HEK293 (cell line): ENCODE measurements around the gene C16orf78.

Experiments
- CTCF ChIA-PET: fragments of 350-600 bp; formaldehyde crosslinking; extraction: SDS; loops from one replicate; lab custom pipeline; 2021; ENCODE audit warnings: antibody characterized with exemption; lab: Yijun Ruan, JAX
- POLR2A ChIA-PET: fragments of 300-600 bp; formaldehyde crosslinking; extraction: SDS; loops from one replicate; lab custom pipeline; 2020; ENCODE audit warnings: antibody characterized with exemption, inconsistent platforms; lab: Yijun Ruan, JAX
- H3K27ac ChIP-seq: fragments of 200-500 bp; sonication (Bioruptor generic); 2 replicates; pipeline ENCODE4 v1.5.1; 2014; ENCODE audit warnings: low read depth, low read length, control low read depth, inconsistent platforms; ENCODE audit errors: extremely low read depth
- H3K36me3 ChIP-seq, 2 experiments: fragments of 200-500 bp in 1 of 2; sonication (Bioruptor generic) in 1 of 2; 1 replicate in 1 of 2; 2 replicates in 1 of 2; pipeline ENCODE4 v1.5.1; 2014 to 2017; ENCODE audit warnings: inconsistent platforms in 2 of 2, low read length in 2 of 2; ENCODE audit not compliant: control insufficient read depth in 2 of 2, insufficient read depth in 1 of 2
- H3K4me1 ChIP-seq: fragments of 200-500 bp; sonication (Bioruptor generic); 2 replicates; pipeline ENCODE4 v1.5.1; 2014; ENCODE audit warnings: mild to moderate bottlenecking, low read length, inconsistent platforms; ENCODE audit not compliant: control insufficient read depth, insufficient read depth
- H3K4me3 ChIP-seq: 2 replicates; pipeline ENCODE4 v1.5.1; 2011; ENCODE audit warnings: low read depth, mild to moderate bottlenecking, control low read depth, low read length, moderate library complexity
- H3K9me3 ChIP-seq: fragments of 200-500 bp; sonication (Bioruptor generic); 2 replicates; pipeline ENCODE4 v1.5.1; 2014; ENCODE audit warnings: low read depth, low read length, inconsistent platforms; ENCODE audit not compliant: control insufficient read depth, insufficient read depth
- HOXA7 ChIP-seq: sonication (generic); formaldehyde crosslinking; IDR thresholded peaks from 2 replicates; pipeline ENCODE4 v1.8.1; 2022; ENCODE audit warnings: missing genetic modification reagents, borderline replicate concordance
- MYNN ChIP-seq: fragments of 450-650 bp; formaldehyde crosslinking; IDR thresholded peaks from 2 replicates; pipeline ENCODE4 v1.5.1; 2016; ENCODE audit warnings: missing biosample characterization, missing genetic modification characterization, borderline replicate concordance
- SCRT2 ChIP-seq: fragments of 450-650 bp; formaldehyde crosslinking; IDR thresholded peaks from 2 replicates; pipeline ENCODE4 v1.5.1; 2016; ENCODE audit warnings: missing biosample characterization, missing genetic modification characterization
- YY1 ChIP-seq: fragments of 450-650 bp; formaldehyde crosslinking; IDR thresholded peaks from 2 replicates; pipeline ENCODE4 v1.5.1; 2018; ENCODE audit warnings: missing biosample characterization, missing genetic modification characterization
- ZBTB49 ChIP-seq: fragments of 450-650 bp; formaldehyde crosslinking; IDR thresholded peaks from 2 replicates; pipeline ENCODE4 v1.5.1; 2016; ENCODE audit warnings: missing biosample characterization, missing genetic modification characterization, low read depth
- ZBTB7A ChIP-seq: fragments of 450-650 bp; formaldehyde crosslinking; IDR thresholded peaks from 2 replicates; pipeline ENCODE4 v1.5.1; 2016; ENCODE audit warnings: low read depth, missing biosample characterization, missing genetic modification characterization
- ZIC2 ChIP-seq: fragments of 450-650 bp; formaldehyde crosslinking; IDR thresholded peaks from 2 replicates; pipeline ENCODE4 v1.5.1; 2016; ENCODE audit warnings: missing biosample characterization, missing genetic modification characterization
- ZNF155 ChIP-seq: fragments of 450-650 bp; formaldehyde crosslinking; IDR thresholded peaks from 2 replicates; pipeline ENCODE4 v1.5.1; 2016; ENCODE audit warnings: missing biosample characterization, missing genetic modification characterization
- ZNF302 ChIP-seq: fragments of 450-650 bp; formaldehyde crosslinking; IDR thresholded peaks from 2 replicates; pipeline ENCODE4 v1.5.1; 2016; ENCODE audit warnings: missing biosample characterization, missing genetic modification characterization, low read depth
- ZNF394 ChIP-seq: fragments of 450-650 bp; formaldehyde crosslinking; IDR thresholded peaks from 2 replicates; pipeline ENCODE4 v1.5.1; 2016; ENCODE audit warnings: missing biosample characterization, missing genetic modification characterization, mild to moderate bottlenecking, moderate library complexity, borderline replicate concordance
- ZNF514 ChIP-seq: fragments of 450-650 bp; formaldehyde crosslinking; IDR thresholded peaks from 2 replicates; pipeline ENCODE4 v1.5.1; 2016; ENCODE audit warnings: missing biosample characterization, missing genetic modification characterization
- ZNF596 ChIP-seq: fragments of 450-650 bp; IDR thresholded peaks from 2 replicates; pipeline ENCODE4 v1.5.0; 2018; ENCODE audit warnings: missing biosample characterization, mild to moderate bottlenecking, missing genetic modification characterization, moderate library complexity
- TF ChIP-seq, protein P1 (sequence below): fragments of 450-650 bp; formaldehyde crosslinking; IDR thresholded peaks from 2 replicates; pipeline ENCODE4 v1.5.1; 2016; ENCODE audit warnings: missing biosample characterization, missing genetic modification characterization
- TF ChIP-seq, protein P2 (sequence below): fragments of 450-650 bp; formaldehyde crosslinking; optimal IDR thresholded peaks from 2 replicates; pipeline ENCODE3; 2016; ENCODE audit warnings: missing biosample characterization, mild to moderate bottlenecking, missing genetic modification characterization
- TF ChIP-seq, protein P3 (sequence below): fragments of 450-650 bp; formaldehyde crosslinking; IDR thresholded peaks from 2 replicates; pipeline ENCODE4 v1.5.1; 2016; ENCODE audit warnings: missing biosample characterization, missing genetic modification characterization
- TF ChIP-seq, protein P4 (sequence below): fragments of 450-650 bp; formaldehyde crosslinking; IDR thresholded peaks from 2 replicates; pipeline ENCODE4 v1.5.1; 2016; ENCODE audit warnings: missing biosample characterization, missing genetic modification characterization

Gene C16orf78

DNA sequence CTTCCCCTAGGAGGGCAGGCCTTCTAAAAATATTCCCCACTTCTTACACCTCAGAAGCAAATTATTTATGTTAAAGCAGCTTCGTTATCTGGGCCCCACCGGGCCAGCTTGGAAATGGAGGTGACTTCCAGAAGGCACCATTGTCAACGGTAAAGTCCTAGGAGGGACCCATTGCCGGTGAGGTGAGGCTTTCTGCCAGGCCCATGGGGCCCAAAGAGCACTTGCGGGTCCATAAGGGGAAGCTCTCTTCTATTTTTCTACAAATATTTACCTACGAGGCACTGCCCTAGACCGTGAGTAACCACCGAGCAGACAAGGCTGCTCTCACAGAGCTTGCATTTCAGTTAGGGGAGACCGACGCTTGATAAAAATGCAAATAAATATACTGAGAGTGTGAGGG is 41.5 kb downstream of the C16orf78 start:
- Histone ChIP-seq H3K27ac (no peak overlapping the region), H3K36me3 (no peaks in the 10 kb centered on the region), H3K9me3 (no peaks in the 10 kb centered on the region), H3K4me3 (no peak overlapping the region), H3K4me1 (no peaks in the 10 kb centered on the region)
- CTCF ChIA-PET = interaction anchor here (0.6 to 0.7 kb wide), 2 partner anchors 119 to 162 kb away, joined by 3 read pairs; no protein-coding TSS in a partner anchor
- POLR2A ChIA-PET = no interaction called here
- TF ChIP-seq YY1 (tag by site-specific recombination) (no peak), ZBTB49 (no peak), ZNF514 (tag by site-specific recombination) (no peak), ZNF155 (tag by site-specific recombination) (no peak), SCRT2 (tag by site-specific recombination) (no peak), ZNF394 (tag by site-specific recombination) (no peak), ZNF596 (tag by site-specific recombination) (no peak), MYNN (no peak), HOXA7 (CRISPR knock-in tag) (no peak), ZBTB7A (no peak), ZIC2 (tag by site-specific recombination) (no peak), ZNF302 (tag by site-specific recombination) (no peak)
- TF ChIP-seq, protein P1, sequence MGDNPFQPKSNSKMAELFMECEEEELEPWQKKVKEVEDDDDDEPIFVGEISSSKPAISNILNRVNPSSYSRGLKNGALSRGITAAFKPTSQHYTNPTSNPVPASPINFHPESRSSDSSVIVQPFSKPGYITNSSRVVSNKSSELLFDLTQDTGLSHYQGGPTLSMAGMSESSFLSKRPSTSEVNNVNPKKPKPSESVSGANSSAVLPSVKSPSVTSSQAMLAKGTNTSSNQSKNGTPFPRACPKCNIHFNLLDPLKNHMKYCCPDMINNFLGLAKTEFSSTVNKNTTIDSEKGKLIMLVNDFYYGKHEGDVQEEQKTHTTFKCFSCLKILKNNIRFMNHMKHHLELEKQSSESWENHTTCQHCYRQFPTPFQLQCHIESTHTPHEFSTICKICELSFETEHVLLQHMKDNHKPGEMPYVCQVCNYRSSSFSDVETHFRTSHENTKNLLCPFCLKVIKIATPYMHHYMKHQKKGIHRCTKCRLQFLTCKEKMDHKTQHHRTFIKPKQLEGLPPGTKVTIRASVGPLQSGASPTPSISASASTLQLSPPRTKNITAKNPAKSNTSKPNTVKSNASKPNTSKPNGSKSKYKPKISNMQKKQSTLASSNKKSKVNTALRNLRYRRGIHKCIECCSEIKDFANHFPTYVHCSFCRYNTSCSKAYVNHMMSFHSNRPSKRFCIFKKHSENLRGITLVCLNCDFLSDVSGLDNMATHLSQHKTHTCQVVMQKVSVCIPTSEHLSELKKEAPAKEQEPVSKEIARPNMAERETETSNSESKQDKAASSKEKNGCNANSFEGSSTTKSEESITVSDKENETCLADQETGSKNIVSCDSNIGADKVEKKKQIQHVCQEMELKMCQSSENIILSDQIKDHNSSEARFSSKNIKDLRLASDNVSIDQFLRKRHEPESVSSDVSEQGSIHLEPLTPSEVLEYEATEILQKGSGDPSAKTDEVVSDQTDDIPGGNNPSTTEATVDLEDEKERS (tag by site-specific recombination) = no peak
- TF ChIP-seq, protein P2, sequence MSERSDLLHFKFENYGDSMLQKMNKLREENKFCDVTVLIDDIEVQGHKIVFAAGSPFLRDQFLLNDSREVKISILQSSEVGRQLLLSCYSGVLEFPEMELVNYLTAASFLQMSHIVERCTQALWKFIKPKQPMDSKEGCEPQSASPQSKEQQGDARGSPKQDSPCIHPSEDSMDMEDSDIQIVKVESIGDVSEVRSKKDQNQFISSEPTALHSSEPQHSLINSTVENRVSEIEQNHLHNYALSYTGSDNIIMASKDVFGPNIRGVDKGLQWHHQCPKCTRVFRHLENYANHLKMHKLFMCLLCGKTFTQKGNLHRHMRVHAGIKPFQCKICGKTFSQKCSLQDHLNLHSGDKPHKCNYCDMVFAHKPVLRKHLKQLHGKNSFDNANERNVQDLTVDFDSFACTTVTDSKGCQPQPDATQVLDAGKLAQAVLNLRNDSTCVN = no peak
- TF ChIP-seq, protein P3, sequence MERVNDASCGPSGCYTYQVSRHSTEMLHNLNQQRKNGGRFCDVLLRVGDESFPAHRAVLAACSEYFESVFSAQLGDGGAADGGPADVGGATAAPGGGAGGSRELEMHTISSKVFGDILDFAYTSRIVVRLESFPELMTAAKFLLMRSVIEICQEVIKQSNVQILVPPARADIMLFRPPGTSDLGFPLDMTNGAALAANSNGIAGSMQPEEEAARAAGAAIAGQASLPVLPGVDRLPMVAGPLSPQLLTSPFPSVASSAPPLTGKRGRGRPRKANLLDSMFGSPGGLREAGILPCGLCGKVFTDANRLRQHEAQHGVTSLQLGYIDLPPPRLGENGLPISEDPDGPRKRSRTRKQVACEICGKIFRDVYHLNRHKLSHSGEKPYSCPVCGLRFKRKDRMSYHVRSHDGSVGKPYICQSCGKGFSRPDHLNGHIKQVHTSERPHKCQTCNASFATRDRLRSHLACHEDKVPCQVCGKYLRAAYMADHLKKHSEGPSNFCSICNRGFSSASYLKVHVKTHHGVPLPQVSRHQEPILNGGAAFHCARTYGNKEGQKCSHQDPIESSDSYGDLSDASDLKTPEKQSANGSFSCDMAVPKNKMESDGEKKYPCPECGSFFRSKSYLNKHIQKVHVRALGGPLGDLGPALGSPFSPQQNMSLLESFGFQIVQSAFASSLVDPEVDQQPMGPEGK (tag by site-specific recombination) = no peak
- TF ChIP-seq, protein P4, sequence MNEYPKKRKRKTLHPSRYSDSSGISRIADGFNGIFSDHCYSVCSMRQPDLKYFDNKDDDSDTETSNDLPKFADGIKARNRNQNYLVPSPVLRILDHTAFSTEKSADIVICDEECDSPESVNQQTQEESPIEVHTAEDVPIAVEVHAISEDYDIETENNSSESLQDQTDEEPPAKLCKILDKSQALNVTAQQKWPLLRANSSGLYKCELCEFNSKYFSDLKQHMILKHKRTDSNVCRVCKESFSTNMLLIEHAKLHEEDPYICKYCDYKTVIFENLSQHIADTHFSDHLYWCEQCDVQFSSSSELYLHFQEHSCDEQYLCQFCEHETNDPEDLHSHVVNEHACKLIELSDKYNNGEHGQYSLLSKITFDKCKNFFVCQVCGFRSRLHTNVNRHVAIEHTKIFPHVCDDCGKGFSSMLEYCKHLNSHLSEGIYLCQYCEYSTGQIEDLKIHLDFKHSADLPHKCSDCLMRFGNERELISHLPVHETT (tag by site-specific recombination) = no peak
